GM18861 (cell line): ENCODE results near the gene COL19A1.

ENCODE experiments used
- ATAC-seq: cut with Tn5 transposase; IDR thresholded peaks from one replicate; pipeline ENCODE4 v1.9.1; 2021; ENCODE audit not compliant: unreplicated experiment

Gene COL19A1

DNA sequence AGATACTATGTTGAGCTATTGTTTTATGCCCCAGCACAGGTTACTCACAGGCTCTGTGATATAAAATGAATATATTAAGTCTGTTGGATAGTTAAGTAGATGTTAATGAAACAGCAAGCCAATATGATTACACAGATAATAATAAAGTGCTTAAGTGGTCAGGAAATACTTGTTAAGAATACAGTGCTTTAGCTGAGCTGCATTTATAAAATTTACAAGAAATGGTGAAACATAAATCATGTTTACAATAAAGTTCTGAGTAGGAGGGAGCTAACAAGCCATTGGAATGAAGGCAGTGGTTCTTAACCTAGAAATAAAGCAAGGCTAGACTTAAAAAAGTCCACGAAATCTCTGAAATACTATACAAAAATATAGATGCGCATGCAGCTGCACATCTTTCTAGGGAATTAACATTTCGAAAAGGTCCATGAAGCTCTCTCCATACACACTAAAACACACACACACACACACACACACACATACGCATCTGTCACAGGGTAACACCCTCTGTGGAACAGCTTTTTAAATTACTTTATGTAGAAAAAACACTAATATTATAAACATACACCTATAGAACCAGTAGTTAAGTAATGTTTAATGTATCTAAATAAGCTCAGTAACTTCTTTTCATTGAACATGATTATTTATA is 349.2 kb downstream of the COL19A1 start:
- no peak for ATAC-seq

DNA sequence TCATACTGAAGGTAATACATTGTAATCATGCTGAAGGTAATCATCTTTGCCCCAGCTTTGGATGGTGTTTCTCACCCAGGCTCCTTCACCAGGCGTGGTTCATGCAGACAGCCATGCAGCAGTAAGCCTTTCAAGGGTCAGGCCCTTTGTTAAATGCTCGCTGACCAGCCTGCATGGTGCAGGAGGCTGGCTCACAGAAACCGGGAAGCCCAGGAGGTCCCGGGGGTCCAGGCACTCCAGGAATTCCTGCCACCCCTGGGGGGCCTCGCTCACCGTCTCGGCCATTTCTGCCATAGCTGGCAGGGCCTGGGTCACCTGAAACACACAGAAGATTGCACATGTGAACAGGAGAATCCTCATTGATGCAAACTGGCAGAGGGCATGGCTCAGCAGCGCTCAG is 350.4 kb downstream of the COL19A1 start:
- no peak for ATAC-seq

DNA sequence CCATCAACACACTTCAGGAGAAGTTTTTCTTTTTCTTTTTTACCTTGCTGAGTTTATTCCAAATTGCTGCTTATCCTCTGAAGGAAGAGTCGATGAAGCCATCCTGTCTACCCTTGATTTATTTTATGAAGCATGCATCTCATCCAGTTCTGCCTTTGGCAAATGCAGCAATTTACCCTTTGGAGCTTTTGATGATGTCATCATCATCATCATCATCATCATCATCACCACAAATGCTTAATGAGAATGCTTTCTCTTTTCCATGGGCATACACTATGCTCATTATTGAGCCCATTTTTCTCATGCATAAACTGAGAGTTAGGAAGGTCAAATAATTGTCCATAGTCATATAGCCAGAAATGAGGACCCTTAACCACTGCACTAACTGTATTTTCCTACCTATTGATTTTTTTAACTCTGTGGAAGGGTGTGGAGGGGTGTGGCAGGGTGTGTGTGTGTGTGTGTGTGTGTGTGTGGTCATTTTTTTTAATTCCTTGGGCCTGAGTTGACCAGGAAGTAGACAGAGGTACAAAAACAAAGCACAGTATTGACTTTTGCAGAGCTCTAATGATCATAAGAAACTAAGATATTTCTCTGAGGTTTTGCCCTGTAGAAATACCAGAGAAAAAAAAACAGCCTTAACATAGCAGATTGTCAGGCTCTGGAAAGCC is 353.7 kb downstream of the COL19A1 start:
- no peak for ATAC-seq

DNA sequence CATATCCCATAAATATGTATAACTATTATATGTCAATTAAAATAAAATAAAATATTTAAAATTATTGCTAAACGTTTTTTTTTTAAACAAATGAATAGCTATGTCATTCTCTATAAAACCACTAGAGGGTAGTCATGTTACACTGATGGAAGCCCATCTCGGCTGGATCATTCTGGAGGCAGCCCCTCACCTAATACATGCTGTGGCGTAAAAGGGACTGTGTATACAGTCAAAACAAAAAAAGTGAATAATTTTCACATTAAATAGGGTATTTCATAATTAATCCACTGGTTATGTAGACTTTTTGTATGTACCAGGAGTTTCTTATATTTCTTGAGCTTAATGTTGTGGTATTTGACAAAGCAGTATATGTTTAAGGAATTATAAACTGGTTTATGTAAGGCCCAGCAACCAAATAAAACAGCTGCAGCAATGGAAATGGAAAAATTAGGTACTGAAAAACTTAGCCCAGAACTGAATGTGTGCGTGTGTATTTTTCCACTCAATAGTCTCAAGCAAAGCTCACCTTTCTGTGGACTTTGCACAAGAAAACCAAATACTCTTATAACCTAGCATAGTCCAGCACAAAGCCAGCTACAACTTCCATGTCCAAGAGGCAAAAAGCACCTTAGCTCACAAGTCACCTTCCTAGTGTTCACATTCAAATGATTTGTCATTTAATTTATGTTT is 354.8 kb downstream of the COL19A1 start:
- peak; percentile 49 for ATAC-seq

DNA sequence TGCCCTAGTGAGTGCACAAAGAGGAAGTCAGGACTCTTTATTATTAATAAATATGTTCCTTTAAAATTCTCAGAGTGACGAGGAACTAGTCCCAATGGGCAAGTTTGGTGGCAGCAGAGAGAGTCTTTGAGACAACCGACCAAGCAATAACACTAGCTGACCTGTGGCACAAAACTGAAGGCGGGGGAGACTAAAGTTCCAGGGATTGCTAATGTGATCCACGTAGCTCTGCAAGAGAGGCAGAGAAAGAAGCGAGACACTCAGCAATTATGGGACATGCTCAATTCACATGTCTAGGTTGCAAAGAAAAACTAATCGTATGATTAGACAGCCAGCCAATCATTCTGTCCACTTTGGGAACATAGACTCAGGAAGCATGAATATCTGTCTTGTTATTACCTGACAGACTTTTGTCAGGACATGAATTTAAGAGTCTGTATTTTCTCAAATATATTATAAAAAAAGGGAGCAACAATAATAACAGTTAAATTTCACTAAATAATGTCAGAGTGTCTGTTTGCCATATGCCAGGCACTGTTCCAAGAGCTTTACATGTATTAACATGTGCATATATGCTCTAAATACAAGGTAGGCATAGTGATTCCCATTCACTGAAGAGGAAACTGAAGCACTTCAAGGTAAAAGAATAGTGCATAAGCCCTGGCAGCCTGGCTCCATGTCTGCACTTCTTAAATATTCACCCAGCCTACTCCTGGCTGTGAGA is 355.5 kb downstream of the COL19A1 start:
- ATAC-seq: no peak

DNA sequence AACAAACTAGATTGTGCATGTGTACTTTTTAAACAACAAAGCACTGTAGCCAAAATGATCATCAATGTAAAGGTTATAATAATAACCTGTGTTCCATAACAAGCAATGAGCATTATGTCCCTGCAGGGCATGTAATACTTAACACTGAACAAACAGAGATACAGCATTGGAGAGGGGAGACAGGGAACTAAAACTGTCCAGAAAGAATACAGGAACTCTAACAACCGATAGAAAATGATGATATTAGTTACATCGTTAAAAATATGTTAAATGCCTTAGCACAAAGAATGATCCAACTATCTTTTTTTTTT is 356.0 kb downstream of the COL19A1 start:
- no peak for ATAC-seq

DNA sequence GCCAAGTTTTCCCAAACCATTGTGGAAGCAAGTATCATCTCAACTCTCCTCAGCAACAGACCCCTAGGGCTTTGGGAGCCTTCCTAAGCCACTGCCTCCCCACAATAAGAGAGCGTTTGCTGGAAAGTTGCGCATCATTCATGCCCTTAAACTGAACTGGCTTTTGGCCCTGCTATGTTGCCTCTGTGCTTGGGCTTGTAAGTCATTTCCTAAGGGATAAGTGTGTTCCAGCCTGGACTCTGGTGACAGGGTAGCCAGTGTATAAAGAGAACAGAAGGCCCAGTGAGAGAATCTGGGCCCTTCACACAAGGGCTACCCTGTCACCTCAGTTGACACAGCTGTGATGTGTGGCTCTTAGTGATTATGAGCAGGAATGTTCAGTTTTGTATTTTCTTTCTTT is 358.7 kb downstream of the COL19A1 start:
- ATAC-seq: no peak

DNA sequence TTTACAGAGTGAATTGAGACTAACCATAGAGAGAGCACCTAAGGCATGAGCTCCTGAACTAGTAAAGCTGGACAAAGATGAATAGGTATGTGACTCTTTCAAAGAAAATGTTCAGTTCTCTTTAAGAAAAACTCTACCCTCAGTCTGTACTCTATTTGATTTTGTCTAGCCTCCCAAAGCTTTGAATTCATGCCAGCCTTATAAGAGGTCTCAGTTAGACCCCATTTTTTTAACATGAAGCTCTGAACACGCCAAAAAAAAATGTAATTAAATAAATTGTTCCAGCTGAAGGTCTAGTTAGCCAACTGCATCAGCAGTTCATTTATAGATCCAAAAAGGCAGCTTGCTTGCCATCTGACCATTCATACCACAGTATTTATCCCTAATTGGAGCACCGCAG is 365.0 kb downstream of the COL19A1 start:
- no peak for ATAC-seq

DNA sequence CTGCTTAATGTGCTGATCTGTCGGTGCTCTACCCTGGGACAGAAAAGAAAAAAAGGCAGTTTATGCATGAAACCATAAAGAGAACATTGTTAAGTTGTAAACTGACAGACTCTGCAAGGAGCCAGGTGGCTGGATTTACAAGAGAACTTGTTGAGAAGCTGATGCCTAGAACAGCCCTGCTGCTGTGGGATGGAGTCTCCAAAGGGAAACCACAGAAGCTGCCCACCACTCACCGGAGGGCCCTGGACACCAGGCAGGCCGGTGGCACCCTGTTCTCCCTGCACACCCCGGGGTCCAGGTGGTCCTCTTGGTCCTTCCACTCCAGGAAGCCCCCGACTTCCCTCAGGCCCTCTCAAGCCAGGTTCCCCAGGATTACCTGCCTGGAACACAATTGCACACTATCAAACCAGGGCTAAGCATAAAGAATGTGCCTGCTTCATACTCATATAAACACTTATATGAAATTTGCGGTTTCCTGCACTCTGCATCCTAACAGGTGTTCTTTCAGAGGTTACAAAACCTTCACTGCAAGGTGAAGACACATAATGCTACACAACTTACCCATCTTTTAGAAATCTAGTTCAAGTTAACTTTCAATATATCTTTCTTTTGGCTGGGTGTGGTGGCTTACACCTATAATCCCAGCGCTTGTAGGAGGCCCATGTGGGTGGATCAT is 368.3 kb downstream of the COL19A1 start:
- no peak for ATAC-seq

DNA sequence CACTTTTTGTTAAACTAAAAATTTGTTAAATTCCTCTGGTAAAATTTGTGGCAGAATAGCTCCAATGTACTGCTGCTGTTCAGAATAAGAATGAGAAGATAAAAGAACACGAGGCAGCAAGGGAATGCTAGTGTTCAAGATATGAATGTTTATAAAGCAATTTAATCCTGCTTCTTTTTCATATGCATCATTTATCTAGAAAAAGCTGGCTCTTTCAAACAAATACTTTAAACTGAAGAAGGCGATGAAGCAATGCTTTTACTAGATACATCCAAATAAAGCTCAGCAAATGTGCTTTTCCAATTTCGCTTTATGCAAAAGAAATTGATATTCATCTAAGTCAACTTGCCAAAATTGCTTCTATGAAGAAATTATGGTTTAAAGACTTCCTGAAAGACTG is 370.0 kb downstream of the COL19A1 start:
- ATAC-seq: no peak

DNA sequence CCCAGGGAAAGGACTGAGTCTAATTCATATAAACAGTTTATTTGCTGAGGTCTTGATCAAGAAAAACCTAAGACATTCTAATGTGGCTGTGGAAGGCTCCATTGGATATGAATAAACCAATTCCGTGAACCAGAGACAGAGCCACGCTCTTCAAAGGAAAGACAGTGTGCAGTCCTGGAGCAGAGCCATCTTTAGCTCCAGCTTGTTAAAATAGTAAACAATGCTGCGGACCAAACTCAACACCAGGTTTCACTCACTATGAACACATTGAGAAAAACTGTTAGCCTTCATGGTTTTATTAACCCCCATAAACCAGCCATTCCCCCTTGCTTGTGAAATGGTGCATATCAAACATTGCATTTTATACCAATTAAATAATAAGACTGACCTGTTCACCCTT is 374.7 kb downstream of the COL19A1 start:
- no peak for ATAC-seq

DNA sequence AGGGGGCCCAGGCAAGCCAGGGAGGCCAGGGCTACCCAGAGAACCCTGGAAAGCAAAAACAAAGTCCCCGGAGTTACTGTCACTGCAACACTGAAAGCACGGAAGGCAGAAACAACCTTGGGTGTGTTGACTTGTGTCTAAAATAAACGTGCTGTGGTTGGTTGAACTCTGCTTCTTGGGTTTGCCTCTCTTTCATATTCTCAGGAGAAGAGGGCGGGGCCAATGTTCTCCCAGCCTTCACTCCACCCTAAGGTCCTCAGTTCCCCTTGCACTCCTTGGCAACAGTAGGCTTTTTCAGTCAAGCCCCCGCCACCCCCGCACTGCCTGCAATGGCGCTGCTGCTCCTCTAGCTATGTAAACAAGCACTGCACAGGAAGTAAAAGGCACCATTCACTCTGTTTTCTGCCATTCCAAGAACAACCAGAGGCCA is 375.6 kb downstream of the COL19A1 start:
- no peak for ATAC-seq

DNA sequence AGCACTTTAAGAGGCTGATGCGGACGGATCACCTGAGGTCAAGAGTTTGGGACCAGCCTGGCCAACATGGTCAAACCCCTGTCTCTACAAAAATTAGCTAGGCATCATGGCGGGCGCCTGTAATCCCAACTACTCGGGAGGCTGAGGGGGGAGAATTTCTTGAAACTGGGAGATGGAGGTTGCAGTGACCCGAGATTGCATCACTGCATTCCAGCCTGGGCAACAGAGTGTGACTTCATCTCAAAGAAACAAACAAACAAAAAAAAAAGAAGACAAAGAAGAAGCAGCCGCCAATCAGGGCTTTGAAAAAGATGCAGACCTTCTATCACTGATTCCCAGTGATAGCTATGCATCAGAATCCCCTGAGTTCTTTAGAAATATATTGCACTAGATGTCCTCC is 379.8 kb downstream of the COL19A1 start:
- no peak for ATAC-seq

DNA sequence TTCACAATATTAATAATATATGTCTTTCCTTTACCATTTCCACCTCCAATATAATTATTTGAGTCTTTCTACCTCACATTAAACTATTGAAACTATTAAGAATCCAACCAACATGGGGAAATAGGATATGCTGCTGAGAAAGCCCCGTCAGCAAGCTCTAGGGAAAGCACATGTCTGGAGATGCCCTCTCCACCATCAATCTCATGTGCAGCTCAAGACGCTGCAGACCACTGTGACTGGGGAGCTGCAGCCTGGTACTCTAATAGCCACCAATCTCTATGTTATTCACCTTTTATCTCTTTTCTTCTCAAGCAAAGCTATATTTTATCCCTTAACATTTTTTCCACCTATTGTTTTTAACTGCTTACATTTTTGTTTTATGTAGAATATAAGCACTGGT is 386.2 kb downstream of the COL19A1 start:
- ATAC-seq: no peak

DNA sequence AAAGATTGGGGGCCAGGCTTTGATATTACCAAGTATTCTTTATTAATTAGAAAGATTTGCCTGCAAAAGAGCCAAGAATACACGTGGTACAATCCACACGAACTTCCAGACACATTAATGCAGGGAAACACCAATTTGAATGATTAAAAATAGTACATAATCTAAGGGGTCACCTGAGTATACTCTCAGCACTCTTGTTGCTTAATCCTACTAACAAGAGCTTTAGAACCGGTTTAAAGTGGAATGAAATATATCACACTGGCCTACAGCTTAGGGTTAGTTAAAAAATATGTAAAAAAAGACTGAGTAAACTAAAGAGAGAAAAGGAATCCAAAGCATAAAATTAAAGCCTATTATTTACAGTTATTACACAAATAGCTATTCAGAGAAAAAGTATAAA is 387.6 kb downstream of the COL19A1 start:
- ATAC-seq: no peak

DNA sequence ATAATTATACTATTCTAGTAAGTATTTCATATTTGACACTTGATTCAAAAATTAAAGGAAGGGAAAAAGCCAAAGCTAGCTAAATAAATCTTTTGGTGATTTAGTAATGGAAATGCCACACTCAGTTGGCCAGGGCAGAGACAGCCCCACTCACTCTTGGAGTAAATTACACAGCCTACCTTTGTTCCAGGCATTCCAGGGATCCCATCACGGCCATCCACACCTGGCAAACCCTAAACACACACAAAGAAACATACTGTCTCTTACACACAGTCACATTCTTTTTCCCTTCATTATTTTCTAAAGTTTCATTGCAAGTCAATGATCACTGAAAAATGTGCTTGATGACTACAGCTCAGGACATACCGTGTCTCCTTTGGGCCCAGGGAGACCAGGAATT is 388.4 kb downstream of the COL19A1 start:
- no peak for ATAC-seq

DNA sequence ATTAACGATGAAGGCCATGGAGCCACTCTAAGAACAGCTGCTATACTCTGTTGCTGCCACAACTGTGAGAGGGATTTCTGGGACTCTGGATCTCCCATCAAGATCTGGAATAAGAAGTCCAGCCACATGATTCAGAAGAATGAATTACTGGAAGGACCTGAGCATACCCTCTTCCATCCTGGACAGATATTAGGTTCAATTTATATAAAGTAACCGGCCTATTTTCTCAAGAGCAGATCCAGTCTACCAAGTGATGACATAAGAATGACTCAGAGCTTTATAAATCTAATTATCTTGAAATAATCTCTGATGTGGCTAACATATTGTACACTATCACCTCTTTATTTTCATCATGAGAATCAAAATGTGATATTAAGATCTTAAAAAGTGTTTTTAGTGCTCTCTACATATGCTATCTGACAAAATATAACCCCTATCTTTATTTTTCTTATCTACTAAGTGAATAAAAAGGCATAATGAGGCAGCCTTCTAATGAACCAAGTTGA is 391.5 kb downstream of the COL19A1 start:
- ATAC-seq: no peak

DNA sequence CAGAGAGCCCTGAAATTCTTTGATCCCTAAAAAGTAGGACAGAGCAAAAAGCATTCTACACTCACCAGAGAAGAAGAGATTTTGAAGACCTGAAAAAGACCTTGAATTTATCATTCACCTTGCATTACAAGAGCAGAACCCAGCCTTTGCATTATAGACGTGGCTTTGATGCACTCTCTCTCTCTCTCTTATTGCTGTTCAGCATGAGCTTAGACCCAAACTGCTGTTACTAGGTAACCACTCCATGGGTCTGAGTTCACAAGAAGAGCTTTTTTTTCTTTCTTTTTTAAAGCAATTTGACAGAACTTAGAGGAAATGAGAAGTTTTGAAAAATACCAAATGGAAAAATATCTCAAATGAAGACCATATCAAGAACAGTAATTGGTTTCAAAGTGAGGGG is 392.1 kb downstream of the COL19A1 start:
- ATAC-seq: no peak
